ENCODE measurements around the gene FUBP3. TPM values are rescaled to one million over a fixed set of nuclear protein-coding genes. Genes with fewer than 3 reads are reported as not detected.

FUBP3 gene
- total RNA-seq, 1 donor from 2014 or later = 14.5 TPM

DNA sequence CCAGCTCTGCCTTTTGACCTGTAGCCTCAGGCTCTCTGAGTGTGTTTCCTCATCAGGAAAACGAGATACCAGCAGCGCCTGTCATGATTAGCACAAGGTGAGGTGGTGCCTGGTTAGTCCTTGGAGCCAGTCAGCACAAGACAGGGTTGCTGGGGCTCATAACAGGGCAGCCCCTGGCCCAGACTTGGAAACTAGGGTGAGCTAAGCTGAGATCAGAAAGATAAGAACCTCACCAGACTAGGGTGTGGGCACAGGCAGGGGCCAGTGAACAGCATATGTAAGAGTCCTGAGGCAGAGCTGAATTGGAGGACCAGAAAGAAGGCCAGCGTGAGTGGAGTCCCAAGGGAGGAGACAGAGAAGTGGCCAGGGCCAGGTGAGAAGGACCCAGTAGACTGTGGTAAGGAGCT is 42.7 kb upstream of the FUBP3 start:
- intact Hi-C loops (cut with DNase I) = no loop called here
- Histone ChIP-seq H3K9me3 (no peaks in the 10 kb centered on the region), H3K4me3 (no peak overlapping the region), H3K27ac (no peak overlapping the region), H3K36me3 (no peaks in the 10 kb centered on the region), H3K27me3 (no peaks in the 10 kb centered on the region), H3K4me1 (no peaks in the 10 kb centered on the region)
- no peak for DNase-seq (ENCODE audit: low spot score in 2 of 2)
- no peak for TF ChIP-seq CTCF (IDR thresholded peaks at IDR 0.05)

- intact Hi-C loops (cut with DNase I) = no loop called here
- DNase-seq (ENCODE audit: low spot score in 2 of 2) = no peak
- Histone ChIP-seq H3K27ac (no peak overlapping the region), H3K9me3 (no peaks in the 10 kb centered on the region), H3K4me3 (no peak overlapping the region), H3K27me3 (no peaks in the 10 kb centered on the region), H3K36me3 (no peaks in the 10 kb centered on the region), H3K4me1 (no peaks in the 10 kb centered on the region)
- TF ChIP-seq CTCF (IDR thresholded peaks at IDR 0.05) = no peak
Observed at GRCh38 chr9:130537346-130538050, 41.9 kb upstream of the FUBP3 start.

- no peak for DNase-seq (ENCODE audit: low spot score in 2 of 2)
- Histone ChIP-seq H3K4me1 (no peaks in the 10 kb centered on the region), H3K27me3 (no peaks in the 10 kb centered on the region), H3K9me3 (no peaks in the 10 kb centered on the region), H3K36me3 (no peaks in the 10 kb centered on the region), H3K4me3 (no peak overlapping the region), H3K27ac (no peak overlapping the region)
- intact Hi-C loops (cut with DNase I) = no loop called here
- TF ChIP-seq CTCF (IDR thresholded peaks at IDR 0.05) = no peak
Observed at GRCh38 chr9:130539420-130540223, 39.8 kb upstream of the FUBP3 start.

GRCh38 chr9:130541533-130541932 is 37.8 kb upstream of the FUBP3 start:
- no peak for TF ChIP-seq CTCF (IDR thresholded peaks at IDR 0.05)
- Histone ChIP-seq H3K27ac (no peak overlapping the region), H3K36me3 (no peaks in the 10 kb centered on the region), H3K27me3 (no peaks in the 10 kb centered on the region), H3K9me3 (no peaks in the 10 kb centered on the region), H3K4me1 (no peaks in the 10 kb centered on the region), H3K4me3 (no peak overlapping the region)
- intact Hi-C loops (cut with DNase I) = no loop called here
- no peak for DNase-seq (ENCODE audit: low spot score in 2 of 2)

DNA sequence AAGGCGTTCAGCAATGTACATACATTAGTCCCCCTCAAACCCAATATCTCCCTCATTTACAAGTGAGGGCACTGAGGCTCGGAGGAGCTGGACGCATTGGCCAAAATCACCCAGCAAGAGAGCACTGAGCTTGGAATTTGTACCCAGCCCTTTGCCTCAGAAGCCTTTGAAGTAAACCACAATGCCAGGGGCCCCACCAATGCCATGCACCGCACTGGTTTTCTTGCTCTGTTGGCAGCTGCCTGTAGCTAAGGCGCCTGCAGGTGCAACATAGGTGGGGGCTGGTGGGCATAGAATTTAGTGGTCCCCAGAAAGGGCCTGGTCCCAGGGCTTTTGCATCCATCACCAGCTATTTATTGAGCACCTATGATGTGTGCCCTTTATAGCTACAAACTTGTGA is 37.3 kb upstream of the FUBP3 start:
- H3K9me3 ChIP-seq = no peaks in the 10 kb centered on the region
- H3K4me3 ChIP-seq = no peak overlapping the region
- H3K36me3 ChIP-seq = no peaks in the 10 kb centered on the region
- no peaks in the 10 kb centered on the region for H3K4me1 ChIP-seq
- no peaks in the 10 kb centered on the region for H3K27me3 ChIP-seq
- TF ChIP-seq CTCF (IDR thresholded peaks at IDR 0.05) = no peak
- DNase-seq (ENCODE audit: low spot score in 2 of 2) = no peak
- H3K27ac ChIP-seq = no peak overlapping the region
- intact Hi-C loops (cut with DNase I) = no loop called here

Measured in ascending aorta (tissue), 2 donors.